ENCODE results near the gene ARMC2. TPM values are rescaled to one million over a fixed set of nuclear protein-coding genes. Genes with fewer than 3 reads are reported as not detected.

ARMC2 gene
- total and polyA plus RNA-seq, 2 experiments from 2014 or later, result 0.97 to 4.4 TPM

DNA sequence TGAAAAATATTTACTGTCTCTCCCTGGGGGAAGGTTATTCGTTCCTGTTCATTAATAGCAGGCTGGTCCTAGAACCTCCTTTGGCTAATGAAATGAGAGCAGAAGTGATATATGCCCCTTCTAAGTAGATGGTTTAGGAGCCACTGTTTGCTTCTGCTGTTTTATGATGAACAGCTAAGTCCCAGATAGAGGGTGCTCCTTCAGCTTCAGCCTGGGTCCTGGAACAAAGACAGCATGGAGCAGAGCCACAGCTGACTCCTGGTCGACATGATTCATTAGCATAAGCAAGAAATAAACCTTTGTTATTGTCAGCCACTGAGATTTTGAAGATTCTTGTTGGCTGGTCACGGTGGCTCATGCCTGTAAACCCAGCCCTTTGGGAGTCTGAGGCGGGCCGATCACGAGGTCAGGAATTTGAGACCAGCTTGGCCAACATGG is 47.8 kb upstream of the ARMC2 start:
- Histone ChIP-seq H2AFZ (peak overlapping the region; percentile 69), H3K9ac (no peak overlapping the region; the same call in 1 of the 2 replicates)

DNA sequence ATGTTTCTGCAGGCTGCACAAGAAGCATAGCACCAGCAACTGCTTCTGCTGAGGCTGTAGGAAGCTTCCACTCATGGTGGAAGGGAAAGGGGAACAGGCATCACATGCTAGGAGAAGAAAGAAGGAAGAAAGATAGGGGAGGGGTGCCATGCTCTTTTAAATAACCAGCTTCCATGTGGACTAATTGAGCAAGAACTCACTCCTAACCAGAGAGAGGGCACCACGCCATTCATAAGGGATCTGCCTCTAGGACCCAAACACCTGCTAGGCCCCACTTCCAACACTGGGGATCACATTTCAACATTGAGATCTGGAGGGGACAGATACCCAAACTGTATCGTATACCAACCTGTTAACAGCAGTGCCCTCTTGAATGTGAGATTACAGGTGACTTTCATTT is 46.9 kb upstream of the ARMC2 start:
- no peaks in the 10 kb centered on the region for H4K20me1 ChIP-seq (ENCODE audit: insufficient read depth)
- WGBS, 2 experiments (ENCODE audit: low coverage in 1 of 2, low lambda C conversion rate in 2 of 2, missing lambda C conversion rate in 2 of 2), result 98% methylated on average over 2 of the region's 2 CpGs
- no peak overlapping the region for H3K27ac ChIP-seq
- no peak for TF ChIP-seq EZH2 (IDR thresholded peaks at IDR 0.05; ENCODE audit: insufficient read depth, poor library complexity, severe bottlenecking)
- TF ChIP-seq EZH2phosphoT487 (IDR thresholded peaks at IDR 0.05; ENCODE audit: insufficient read depth, low read depth), result no peak
- in situ Hi-C loops (cut with MboI), result no loop called here
- H3K9me3 ChIP-seq (ENCODE audit: low read depth), result no peaks in the 10 kb centered on the region
- DNase-seq, result no peak
- no peaks in the 10 kb centered on the region for H3K36me3 ChIP-seq (ENCODE audit: low read depth)
- H3K79me2 ChIP-seq (ENCODE audit: insufficient read depth), result no peaks in the 10 kb centered on the region
- no peak overlapping the region for H2AFZ ChIP-seq
- H3K9ac ChIP-seq, result no peak overlapping the region
- H3K27me3 ChIP-seq (replicated peaks; ENCODE audit: insufficient read depth), result no peaks in the 10 kb centered on the region
- H3K9me2 ChIP-seq (ENCODE audit: insufficient read depth), result no peaks in the 10 kb centered on the region
- no peaks in the 10 kb centered on the region for H3F3A ChIP-seq (ENCODE audit: insufficient read depth)
- no peak overlapping the region for H3K4me3 ChIP-seq
- H3K4me2 ChIP-seq (ENCODE audit: unreplicated experiment), result no peak overlapping the region
- H3K4me1 ChIP-seq (ENCODE audit: insufficient read depth), result peaks cover 10% of the 10 kb centered on the region; the same call in 1 of the 2 replicates

More for the DNA sequence above, 47.8 kb upstream of the ARMC2 start:
- H3K79me2 ChIP-seq (ENCODE audit: insufficient read depth), result no peaks in the 10 kb centered on the region
- no peaks in the 10 kb centered on the region for H3K36me3 ChIP-seq (ENCODE audit: low read depth)
- peaks cover 10% of the 10 kb centered on the region; the same call in 1 of the 2 replicates for H3K4me1 ChIP-seq (ENCODE audit: insufficient read depth)
- no peaks in the 10 kb centered on the region for H3K9me2 ChIP-seq (ENCODE audit: insufficient read depth)
- no peak overlapping the region for H3K4me3 ChIP-seq
- H4K20me1 ChIP-seq (ENCODE audit: insufficient read depth), result no peaks in the 10 kb centered on the region
- TF ChIP-seq EZH2 (IDR thresholded peaks at IDR 0.05; ENCODE audit: insufficient read depth, poor library complexity, severe bottlenecking) (no peak), EZH2phosphoT487 (IDR thresholded peaks at IDR 0.05; ENCODE audit: insufficient read depth, low read depth) (no peak)
- DNase-seq, result peak; percentile 67
- H3F3A ChIP-seq (ENCODE audit: insufficient read depth), result no peaks in the 10 kb centered on the region
- no peaks in the 10 kb centered on the region for H3K9me3 ChIP-seq (ENCODE audit: low read depth)
- H3K27me3 ChIP-seq (replicated peaks; ENCODE audit: insufficient read depth), result no peaks in the 10 kb centered on the region
- peak overlapping the region; percentile 37 for H3K4me2 ChIP-seq (ENCODE audit: unreplicated experiment)
- in situ Hi-C loops (cut with MboI), result no loop called here
- WGBS, 2 experiments (ENCODE audit: low coverage in 1 of 2, low lambda C conversion rate in 2 of 2, missing lambda C conversion rate in 2 of 2), result 11 to 13% methylated on average over 6 of the region's 6 CpGs
- peak overlapping the region; percentile 8; the same call in 1 of the 2 replicates for H3K27ac ChIP-seq

DNA sequence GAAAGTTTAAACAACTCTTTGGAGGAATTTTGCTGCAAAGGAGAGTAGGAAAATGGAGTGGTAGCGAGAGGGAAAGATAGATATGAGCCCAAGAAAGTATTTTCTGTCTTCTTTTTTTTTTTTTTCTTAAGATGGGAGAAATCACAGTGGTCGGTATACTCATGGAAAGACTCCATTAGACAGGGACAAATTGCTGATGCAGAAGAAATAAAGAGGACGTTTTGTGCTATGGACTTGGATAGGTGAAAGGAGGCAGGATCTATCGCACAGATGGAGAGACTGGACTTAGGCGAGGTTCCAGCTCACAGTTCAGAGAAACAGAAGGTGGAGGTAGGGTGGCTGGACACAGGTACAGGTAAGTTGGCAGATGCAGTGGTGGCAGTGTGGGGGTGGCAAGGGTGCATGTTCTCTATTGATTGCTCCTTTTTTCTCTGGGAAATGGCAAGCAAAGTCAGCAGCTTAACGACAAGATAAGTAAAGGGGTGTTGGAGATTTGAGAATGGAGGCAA is 44.2 kb upstream of the ARMC2 start:
- no peaks in the 10 kb centered on the region for H3K9me2 ChIP-seq (ENCODE audit: insufficient read depth)
- H3F3A ChIP-seq (ENCODE audit: insufficient read depth), result no peaks in the 10 kb centered on the region
- H3K4me3 ChIP-seq, result no peak overlapping the region
- no peak overlapping the region for H2AFZ ChIP-seq
- DNase-seq, result no peak
- in situ Hi-C loops (cut with MboI), result no loop called here
- H3K27me3 ChIP-seq (replicated peaks; ENCODE audit: insufficient read depth), result no peaks in the 10 kb centered on the region
- no peaks in the 10 kb centered on the region for H3K9me3 ChIP-seq (ENCODE audit: low read depth)
- WGBS, 2 experiments (ENCODE audit: low coverage in 1 of 2, low lambda C conversion rate in 2 of 2, missing lambda C conversion rate in 2 of 2), result 88 to 96% methylated on average over 6 of the region's 6 CpGs
- no peak overlapping the region for H3K9ac ChIP-seq
- no peak for TF ChIP-seq EZH2 (IDR thresholded peaks at IDR 0.05; ENCODE audit: insufficient read depth, poor library complexity, severe bottlenecking)
- no peak for TF ChIP-seq EZH2phosphoT487 (IDR thresholded peaks at IDR 0.05; ENCODE audit: insufficient read depth, low read depth)
- H4K20me1 ChIP-seq (ENCODE audit: insufficient read depth), result no peaks in the 10 kb centered on the region
- peaks cover 10% of the 10 kb centered on the region; the same call in 1 of the 2 replicates for H3K4me1 ChIP-seq (ENCODE audit: insufficient read depth)
- no peak overlapping the region for H3K4me2 ChIP-seq (ENCODE audit: unreplicated experiment)
- H3K27ac ChIP-seq, result no peak overlapping the region
- no peaks in the 10 kb centered on the region for H3K79me2 ChIP-seq (ENCODE audit: insufficient read depth)
- no peaks in the 10 kb centered on the region for H3K36me3 ChIP-seq (ENCODE audit: low read depth)

DNA sequence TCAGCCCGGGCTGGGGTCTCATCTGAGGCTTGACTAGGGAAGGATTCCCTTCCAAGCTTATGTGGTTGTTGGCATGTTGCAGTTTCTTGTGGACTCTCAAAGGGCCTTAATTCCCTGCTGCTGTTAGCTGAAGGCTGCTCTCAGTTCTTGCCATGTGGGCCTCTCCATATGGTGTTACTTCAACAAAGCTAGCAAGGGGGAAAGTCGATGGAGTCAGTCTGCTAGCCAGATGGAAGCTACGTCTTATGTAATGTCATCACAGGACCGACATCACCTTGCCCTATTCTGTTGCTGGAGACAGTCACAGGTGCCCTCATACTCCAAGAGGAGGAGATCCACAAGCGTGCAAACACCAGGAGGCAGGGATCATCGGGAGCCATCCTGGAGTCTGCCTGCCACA is 43.3 kb upstream of the ARMC2 start:
- 83 to 87% methylated on average over 6 of the region's 6 CpGs for WGBS, 2 experiments (ENCODE audit: low coverage in 1 of 2, low lambda C conversion rate in 2 of 2, missing lambda C conversion rate in 2 of 2)
- H3K79me2 ChIP-seq (ENCODE audit: insufficient read depth), result no peaks in the 10 kb centered on the region
- no peaks in the 10 kb centered on the region for H3K36me3 ChIP-seq (ENCODE audit: low read depth)
- H3K9me3 ChIP-seq (ENCODE audit: low read depth), result no peaks in the 10 kb centered on the region
- H2AFZ ChIP-seq, result no peak overlapping the region
- TF ChIP-seq EZH2 (IDR thresholded peaks at IDR 0.05; ENCODE audit: insufficient read depth, poor library complexity, severe bottlenecking) (no peak), EZH2phosphoT487 (IDR thresholded peaks at IDR 0.05; ENCODE audit: insufficient read depth, low read depth) (no peak)
- no peak overlapping the region for H3K4me2 ChIP-seq (ENCODE audit: unreplicated experiment)
- no peaks in the 10 kb centered on the region for H4K20me1 ChIP-seq (ENCODE audit: insufficient read depth)
- H3F3A ChIP-seq (ENCODE audit: insufficient read depth), result no peaks in the 10 kb centered on the region
- no peaks in the 10 kb centered on the region for H3K27me3 ChIP-seq (replicated peaks; ENCODE audit: insufficient read depth)
- H3K9ac ChIP-seq, result no peak overlapping the region
- no peaks in the 10 kb centered on the region for H3K9me2 ChIP-seq (ENCODE audit: insufficient read depth)
- no peak overlapping the region for H3K4me3 ChIP-seq
- in situ Hi-C loops (cut with MboI), result no loop called here
- H3K27ac ChIP-seq, result no peak overlapping the region
- H3K4me1 ChIP-seq (ENCODE audit: insufficient read depth), result peaks cover 10% of the 10 kb centered on the region; the same call in 1 of the 2 replicates
- DNase-seq, result no peak

Data from GM23248 (cell line).